Stimulated activated CD8-positive, alpha-beta memory T cell treated with anti-CD3 and anti-CD28 coated beads, Interleukin-4, amount 100 ng/mL, for 4 hours (primary cell): Measurements from ENCODE around the gene NKPD1.
A peak's percentile ranks its signal among the peaks of the same experiment; 100 is the strongest.

Source experiments
- DNase-seq, 2 donors: peaks; one replicate each; pipeline ENCODE4 v3.0.0-alpha.2; 2020; ENCODE audit warnings: low read depth in 2 of 2, low spot score in 1 of 2

The NKPD1 gene

GRCh38 chr19:45140144-45140503 is 20.7 kb downstream of the NKPD1 start:
- no peak for DNase-seq

- no peak for DNase-seq
Measured at GRCh38 chr19:45139286-45140143, 21.3 kb downstream of the NKPD1 start.

GRCh38 chr19:45138303-45138751 is 22.5 kb downstream of the NKPD1 start:
- DNase-seq, result no peak

GRCh38 chr19:45137179-45137761 is 23.5 kb downstream of the NKPD1 start:
- DNase-seq, result no peak

GRCh38 chr19:45136507-45137178 is 24.1 kb downstream of the NKPD1 start:
- no peak for DNase-seq

- DNase-seq, result no peak
Measured at GRCh38 chr19:45135176-45135885, 25.5 kb downstream of the NKPD1 start.

- DNase-seq, result no peak
Measured at GRCh38 chr19:45133661-45134060, 27.1 kb downstream of the NKPD1 start.

GRCh38 chr19:45130888-45131615 is 29.7 kb downstream of the NKPD1 start:
- peak in 1 of 2 donors; percentile 9 for DNase-seq

GRCh38 chr19:45130236-45130635 is 30.5 kb downstream of the NKPD1 start:
- DNase-seq, result no peak

GRCh38 chr19:45128806-45129205 is 32.0 kb downstream of the NKPD1 start:
- DNase-seq, result no peak

GRCh38 chr19:45128146-45128545 is 32.6 kb downstream of the NKPD1 start:
- no peak for DNase-seq

GRCh38 chr19:45126654-45127053 is 34.1 kb downstream of the NKPD1 start:
- no peak for DNase-seq

- DNase-seq, result peak; percentile 38 to 43
Measured at GRCh38 chr19:45125975-45126493, 34.7 kb downstream of the NKPD1 start.

GRCh38 chr19:45125360-45125759 is 35.4 kb downstream of the NKPD1 start:
- no peak for DNase-seq

- DNase-seq, result no peak
Measured at GRCh38 chr19:45124021-45124420, 36.8 kb downstream of the NKPD1 start.

- DNase-seq, result no peak
Measured at GRCh38 chr19:45123440-45123850, 37.3 kb downstream of the NKPD1 start.

GRCh38 chr19:45122832-45123231 is 38.0 kb downstream of the NKPD1 start:
- DNase-seq, result no peak

GRCh38 chr19:45121827-45122345 is 38.9 kb downstream of the NKPD1 start:
- no peak for DNase-seq

- no peak for DNase-seq
Measured at GRCh38 chr19:45119582-45119981, 41.2 kb downstream of the NKPD1 start.
